Spleen (tissue), 11 donors: ENCODE results near the gene KRTAP17-1. TPM values are rescaled to one million over a fixed set of nuclear protein-coding genes. Genes with fewer than 3 reads are reported as not detected.

Experiments
- DNase-seq: peaks from one replicate; pipeline ENCODE4 v3.0.0-alpha.2; 2020
- H3K27ac ChIP-seq, 8 donors: fragments of 200-600 bp; sonication (generic) in 7 of 8; 1 replicate in 4 of 8; 2 replicates in 4 of 8; pipeline versions ENCODE4 v1.5.0 to v1.8.0; 2016 to 2021; ENCODE audit warnings: inconsistent platforms in 4 of 8, mild to moderate bottlenecking in 4 of 8, moderate library complexity in 1 of 8
- H3K27me3 ChIP-seq, 7 donors: fragments of 200-600 bp; sonication (generic) in 6 of 7; replicated peaks in 1 of 7; 1 replicate in 4 of 7; 2 replicates in 3 of 7; pipeline versions ENCODE4 v1.5.0 to v1.8.0; 2016 to 2021; ENCODE audit warnings: inconsistent platforms in 3 of 7, mild to moderate bottlenecking in 1 of 7
- H3K36me3 ChIP-seq, 6 donors: fragments of 200-600 bp; sonication (generic) in 5 of 6; 1 replicate in 4 of 6; 2 replicates in 2 of 6; pipeline versions ENCODE4 v1.5.0 to v1.8.0; 2016 to 2021; ENCODE audit warnings: inconsistent platforms in 2 of 6
- H3K4me1 ChIP-seq, 6 donors: fragments of 200-600 bp; sonication (generic) in 5 of 6; 1 replicate in 3 of 6; 2 replicates in 3 of 6; pipeline versions ENCODE4 v1.5.0 to v1.8.0; 2016 to 2021; ENCODE audit warnings: inconsistent platforms in 3 of 6
- H3K4me3 ChIP-seq, 8 donors: fragments of 200-600 bp; sonication (generic) in 7 of 8; 1 replicate in 4 of 8; 2 replicates in 4 of 8; pipeline versions ENCODE4 v1.5.0 to v1.8.0; 2016 to 2021; ENCODE audit warnings: inconsistent platforms in 4 of 8, mild to moderate bottlenecking in 4 of 8, moderate library complexity in 2 of 8
- H3K9me3 ChIP-seq, 8 donors: fragments of 200-600 bp; sonication (generic) in 7 of 8; 1 replicate in 4 of 8; 2 replicates in 4 of 8; pipeline versions ENCODE4 v1.5.0 to v1.8.0; 2016 to 2021; ENCODE audit warnings: inconsistent platforms in 4 of 8
- POLR2A ChIP-seq, 3 donors: fragments of 450-650 bp; IDR thresholded peaks; one replicate each; pipeline ENCODE4 v1.5.1; 2017; ENCODE audit warnings: antibody characterized with exemption in 3 of 3, mild to moderate bottlenecking in 1 of 3
- POLR2AphosphoS5 ChIP-seq, 3 donors: sonication (generic); formaldehyde crosslinking; IDR thresholded peaks; one replicate each; pipeline ENCODE4 v1.5.1; 2017; ENCODE audit warnings: antibody characterized with exemption in 3 of 3
- WGBS, 5 donors: extraction: QIAGEN DNeasy Blood & Tissue Kit in 3 of 5; methylation state at CpG; one replicate each; pipeline versions ENCODE4 v1.1.5 to v1.1.7; 2013 to 2018; 5-methylcytosine and 5-hydroxymethylcytosine counted together
- intact Hi-C: fragments of 100-400 bp; cut with DNase I; formaldehyde crosslinking; loops from one replicate; pipeline ENCODE4 v1.15.0; 2023; ENCODE audit warnings: low total_unique reads
- polyA plus RNA-seq, 3 donors: library from polyadenylated mRNA; stranded (reverse); fragments of 200-250 nt; gene quantifications; one replicate each; pipeline ENCODE4 v1.2.1, GENCODE V29; 2013
- total RNA-seq, 7 donors: library from RNA; depleted of rRNA in 3 of 7; stranded (reverse); fragments of >200 nt in 3 of 7; fragmentation: NEBNext Ultra II Directional in 4 of 7; extraction: Animal tissue kit (Norgen Biotek cat#: 25700) in 4 of 7; gene quantifications; one replicate each; pipeline versions ENCODE4 v1.1.0 to v1.2.1, GENCODE V29; 2016 to 2021
- TF ChIP-seq, protein P1 (sequence below), 11 experiments: fragments of 200-600 bp in 7 of 11; fragments of 450-650 bp in 4 of 11; sonication (generic) in 4 of 11; IDR thresholded peaks in 8 of 11; conservative IDR thresholded peaks in 3 of 11; 1 replicate in 7 of 11; 2 replicates in 4 of 11; pipeline versions ENCODE4 v1.4.0 to v1.8.0; 2016 to 2021; ENCODE audit warnings: antibody characterized with exemption in 11 of 11, inconsistent platforms in 4 of 11, mild to moderate bottlenecking in 1 of 11
- donor health status: healthy with polysubstance abuse.
- donor health status: DM: no; HTN: no; CAD: no; lungs with moderate emphysema.
- donor health status: DM: no; HTN: no; CAD: no.
- donor health status: Bipolar disorder and iron deficiency.
- donor health status: healthy.
- donor health status: DM: no; HTN: no; CAD: no.
- donor health status: DM: yes; HTN: yes; CAD: no.

KRTAP17-1 gene
- total and polyA plus RNA-seq, 10 donors = not detected

DNA sequence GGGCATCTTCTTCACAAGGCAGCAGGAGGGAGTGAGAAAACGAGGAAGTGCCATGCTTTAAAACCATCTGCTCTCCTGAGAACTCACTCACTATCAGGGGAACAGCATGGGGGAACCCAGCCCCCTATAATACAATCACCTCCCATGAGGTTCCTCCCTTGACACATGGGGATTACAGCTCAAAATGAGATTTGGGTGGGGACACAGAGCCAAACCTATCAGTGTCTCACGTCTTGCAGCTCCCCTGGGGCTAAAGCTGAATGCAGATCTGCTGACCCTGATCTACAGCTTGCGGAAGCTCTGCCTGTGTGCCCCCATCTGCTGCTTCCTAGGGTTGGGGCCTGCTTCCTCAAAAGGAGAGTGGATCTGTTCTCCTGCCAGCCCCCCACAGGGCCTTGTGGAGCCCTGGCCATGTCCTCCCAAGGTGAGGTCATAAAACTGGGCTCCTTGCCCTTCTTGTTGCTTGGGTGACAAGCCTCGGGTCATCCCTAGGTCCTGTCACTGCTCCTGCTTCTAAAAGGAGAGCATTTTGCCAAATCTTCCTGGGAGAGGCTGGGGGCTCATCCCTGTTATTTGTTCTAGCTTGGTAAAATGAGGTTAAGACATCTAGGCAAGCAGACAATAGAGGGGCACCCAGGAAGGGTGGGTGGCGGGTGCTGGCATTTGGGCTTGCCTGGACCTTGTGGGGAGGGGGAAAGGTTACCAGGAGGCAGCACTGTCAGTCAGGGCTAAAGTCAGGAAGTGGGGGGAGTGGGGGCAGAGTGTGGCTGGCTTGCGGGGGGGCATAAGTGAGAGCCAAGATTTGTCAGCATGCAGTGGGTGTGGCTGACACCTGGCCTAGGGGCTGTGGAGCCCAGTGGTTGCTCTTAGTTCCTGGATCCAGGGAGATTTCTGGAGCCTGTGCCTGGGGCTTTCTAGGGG, 19.1 kb upstream of the KRTAP17-1 start:
- H3K27ac ChIP-seq = no peak overlapping the region
- intact Hi-C loops = no loop called here
- no peak for DNase-seq
- 68 to 78% (median 71%) methylated on average over 5 to 6 of the region's 6 CpGs for WGBS, 5 donors
- H3K9me3 ChIP-seq = no peaks in the 10 kb centered on the region
- H3K4me1 ChIP-seq = peaks cover 0 to 11% (median 6%) of the 10 kb centered on the region in 6 donors
- H3K4me3 ChIP-seq = no peak overlapping the region
- TF ChIP-seq, protein P1, sequence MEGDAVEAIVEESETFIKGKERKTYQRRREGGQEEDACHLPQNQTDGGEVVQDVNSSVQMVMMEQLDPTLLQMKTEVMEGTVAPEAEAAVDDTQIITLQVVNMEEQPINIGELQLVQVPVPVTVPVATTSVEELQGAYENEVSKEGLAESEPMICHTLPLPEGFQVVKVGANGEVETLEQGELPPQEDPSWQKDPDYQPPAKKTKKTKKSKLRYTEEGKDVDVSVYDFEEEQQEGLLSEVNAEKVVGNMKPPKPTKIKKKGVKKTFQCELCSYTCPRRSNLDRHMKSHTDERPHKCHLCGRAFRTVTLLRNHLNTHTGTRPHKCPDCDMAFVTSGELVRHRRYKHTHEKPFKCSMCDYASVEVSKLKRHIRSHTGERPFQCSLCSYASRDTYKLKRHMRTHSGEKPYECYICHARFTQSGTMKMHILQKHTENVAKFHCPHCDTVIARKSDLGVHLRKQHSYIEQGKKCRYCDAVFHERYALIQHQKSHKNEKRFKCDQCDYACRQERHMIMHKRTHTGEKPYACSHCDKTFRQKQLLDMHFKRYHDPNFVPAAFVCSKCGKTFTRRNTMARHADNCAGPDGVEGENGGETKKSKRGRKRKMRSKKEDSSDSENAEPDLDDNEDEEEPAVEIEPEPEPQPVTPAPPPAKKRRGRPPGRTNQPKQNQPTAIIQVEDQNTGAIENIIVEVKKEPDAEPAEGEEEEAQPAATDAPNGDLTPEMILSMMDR (IDR thresholded peaks at IDR 0.05 in 8 of 11, conservative IDR thresholded peaks at IDR 0.05 in 3 of 11) = no peak
- TF ChIP-seq POLR2A (IDR thresholded peaks at IDR 0.05) (no peak), POLR2AphosphoS5 (IDR thresholded peaks at IDR 0.05) (no peak)
- no peaks in the 10 kb centered on the region for H3K36me3 ChIP-seq
- peaks cover 0 to 6% (median 0%) of the 10 kb centered on the region in 7 donors for H3K27me3 ChIP-seq

DNA sequence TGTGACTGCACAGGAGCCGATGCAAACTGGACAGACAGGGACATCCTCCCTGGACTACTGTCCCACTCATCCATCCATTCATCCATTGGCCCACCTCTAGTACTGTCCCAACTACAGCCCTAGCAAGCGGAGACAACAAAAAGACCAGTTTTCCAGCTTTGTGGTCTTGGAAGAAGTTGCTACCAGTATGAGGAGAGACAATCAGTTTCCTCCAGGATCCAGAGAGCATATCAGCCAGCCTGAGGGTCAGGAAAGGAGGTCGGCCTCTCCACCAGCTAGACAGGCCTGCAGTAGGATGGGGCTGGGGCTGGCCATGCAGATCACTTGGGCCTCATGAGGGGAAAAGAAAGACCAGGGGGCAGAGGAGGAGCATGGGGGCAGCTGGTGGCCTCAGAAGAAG, 18.3 kb upstream of the KRTAP17-1 start:
- no peak for DNase-seq
- WGBS, 5 donors = 88 to 97% (median 92%) methylated on average over 3 of the region's 3 CpGs
- peaks cover 0 to 6% (median 0%) of the 10 kb centered on the region in 7 donors for H3K27me3 ChIP-seq
- H3K9me3 ChIP-seq = no peaks in the 10 kb centered on the region
- H3K27ac ChIP-seq = no peak overlapping the region
- TF ChIP-seq POLR2AphosphoS5 (IDR thresholded peaks at IDR 0.05) (no peak), POLR2A (IDR thresholded peaks at IDR 0.05) (no peak)
- TF ChIP-seq, protein P1 (IDR thresholded peaks at IDR 0.05 in 8 of 11, conservative IDR thresholded peaks at IDR 0.05 in 3 of 11) = no peak
- peaks cover 0 to 3% (median 0%) of the 10 kb centered on the region in 6 donors for H3K4me1 ChIP-seq
- intact Hi-C loops = no loop called here
- H3K36me3 ChIP-seq = no peaks in the 10 kb centered on the region
- no peak overlapping the region for H3K4me3 ChIP-seq

GRCh38 chr17:41333098-41333497, 17.6 kb upstream of the KRTAP17-1 start:
- Histone ChIP-seq H3K36me3 (no peaks in the 10 kb centered on the region), H3K4me3 (no peak overlapping the region), H3K4me1 (no peaks in the 10 kb centered on the region), H3K9me3 (no peaks in the 10 kb centered on the region), H3K27me3 (peaks cover 0 to 6% (median 0%) of the 10 kb centered on the region in 7 donors), H3K27ac (no peak overlapping the region)
- intact Hi-C loops = no loop called here
- no peak for DNase-seq
- TF ChIP-seq POLR2A (IDR thresholded peaks at IDR 0.05) (no peak), POLR2AphosphoS5 (IDR thresholded peaks at IDR 0.05) (no peak)
- TF ChIP-seq, protein P1 (IDR thresholded peaks at IDR 0.05 in 8 of 11, conservative IDR thresholded peaks at IDR 0.05 in 3 of 11) = no peak
- WGBS, 5 donors = 94 to 96% (median 96%) methylated on average over 4 to 5 of the region's 5 CpGs

DNA sequence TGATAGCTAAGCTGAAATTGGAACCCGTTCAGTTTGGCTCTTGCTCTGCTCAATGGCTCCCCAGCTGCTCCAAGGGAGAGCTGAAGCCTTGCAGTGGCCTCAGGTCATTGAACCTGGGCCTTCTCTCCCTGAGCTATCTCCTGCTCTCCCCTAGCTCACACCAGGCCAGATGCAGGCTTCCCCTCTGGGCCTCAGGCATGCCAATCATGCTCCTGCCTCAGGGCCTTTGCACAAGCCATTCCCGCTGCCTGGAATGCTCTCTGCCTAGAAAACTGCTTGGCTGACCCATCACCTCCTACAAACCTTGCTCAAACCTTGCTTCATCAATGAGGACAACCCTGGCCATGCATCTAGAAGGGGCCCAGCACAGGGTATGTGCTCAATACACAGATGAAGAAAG, 16.7 kb upstream of the KRTAP17-1 start:
- WGBS, 5 donors = 71 to 86% (median 77%) methylated on average over 1 to 2 of the region's 2 CpGs
- H3K9me3 ChIP-seq = no peaks in the 10 kb centered on the region
- TF ChIP-seq POLR2A (IDR thresholded peaks at IDR 0.05) (no peak), POLR2AphosphoS5 (IDR thresholded peaks at IDR 0.05) (no peak)
- TF ChIP-seq, protein P1 (IDR thresholded peaks at IDR 0.05 in 8 of 11, conservative IDR thresholded peaks at IDR 0.05 in 3 of 11) = no peak
- intact Hi-C loops = no loop called here
- no peaks in the 10 kb centered on the region for H3K4me1 ChIP-seq
- H3K4me3 ChIP-seq = no peak overlapping the region
- no peak overlapping the region for H3K27ac ChIP-seq
- H3K36me3 ChIP-seq = no peaks in the 10 kb centered on the region
- no peak for DNase-seq
- H3K27me3 ChIP-seq = peaks cover 0 to 6% (median 0%) of the 10 kb centered on the region in 7 donors
